ENCODE results near the gene JPT1.

JPT1 gene

GRCh38 chr17:75152922-75153779 lies 1.2 kb downstream of the JPT1 start:
- TF ChIP-seq CEBPB (IDR thresholded peaks at IDR 0.05) (no peak), YY1 (IDR thresholded peaks at IDR 0.05; ENCODE audit: low read depth) (no peak), TCF12 (IDR thresholded peaks at IDR 0.05; ENCODE audit: low read depth) (0 out of 2 replicates have a peak, but pooled peaks have one; percentile 28)

GRCh38 chr17:75152523-75152921 lies 1.8 kb downstream of the JPT1 start:
- TF ChIP-seq EP300 (IDR thresholded peaks at IDR 0.05; ENCODE audit: borderline replicate concordance) (no peak), USF1 (IDR thresholded peaks at IDR 0.05) (no peak), EGR1 (IDR thresholded peaks at IDR 0.05) (no peak), ZBTB7A (IDR thresholded peaks at IDR 0.05; ENCODE audit: low read depth) (no peak), CREB1 (IDR thresholded peaks at IDR 0.05; ENCODE audit: low read depth) (no peak), TEAD4 (IDR thresholded peaks at IDR 0.05) (no peak)

GRCh38 chr17:75151930-75152329 lies 2.4 kb downstream of the JPT1 start:
- TF ChIP-seq EP300 (IDR thresholded peaks at IDR 0.05; ENCODE audit: borderline replicate concordance) (no peak), EGR1 (IDR thresholded peaks at IDR 0.05) (no peak)

- TF ChIP-seq NFIC (IDR thresholded peaks at IDR 0.05) (no peak), EGR1 (IDR thresholded peaks at IDR 0.05) (no peak), REST (IDR thresholded peaks at IDR 0.05; ENCODE audit: low read depth) (no peak), RAD21 (IDR thresholded peaks at IDR 0.05; ENCODE audit: low read depth) (no peak), CREB1 (IDR thresholded peaks at IDR 0.05; ENCODE audit: low read depth) (no peak), FOXM1 (IDR thresholded peaks at IDR 0.05; ENCODE audit: borderline replicate concordance, low read depth) (no peak), CEBPB (IDR thresholded peaks at IDR 0.05) (no peak), TAF1 (IDR thresholded peaks at IDR 0.05; ENCODE audit: low read depth) (no peak), EP300 (IDR thresholded peaks at IDR 0.05; ENCODE audit: borderline replicate concordance) (no peak), YY1 (IDR thresholded peaks at IDR 0.05; ENCODE audit: low read depth) (no peak), MAX (IDR thresholded peaks at IDR 0.05) (no peak)
These were observed 6.3 kb downstream of the JPT1 start for GRCh38 chr17:75147878-75148546.

- TF ChIP-seq CREB1 (IDR thresholded peaks at IDR 0.05; ENCODE audit: low read depth) (no peak), MAX (IDR thresholded peaks at IDR 0.05) (no peak), EP300 (IDR thresholded peaks at IDR 0.05; ENCODE audit: borderline replicate concordance) (no peak), YY1 (IDR thresholded peaks at IDR 0.05; ENCODE audit: low read depth) (no peak), REST (IDR thresholded peaks at IDR 0.05; ENCODE audit: low read depth) (no peak), ZBTB7A (IDR thresholded peaks at IDR 0.05; ENCODE audit: low read depth) (no peak), RAD21 (IDR thresholded peaks at IDR 0.05; ENCODE audit: low read depth) (no peak), TAF1 (IDR thresholded peaks at IDR 0.05; ENCODE audit: low read depth) (no peak), TCF12 (IDR thresholded peaks at IDR 0.05; ENCODE audit: low read depth) (no peak)
These were observed 7.7 kb downstream of the JPT1 start for GRCh38 chr17:75146592-75146991.

- TF ChIP-seq TEAD4 (IDR thresholded peaks at IDR 0.05) (no peak), EP300 (IDR thresholded peaks at IDR 0.05; ENCODE audit: borderline replicate concordance) (no peak), YY1 (IDR thresholded peaks at IDR 0.05; ENCODE audit: low read depth) (no peak), EGR1 (IDR thresholded peaks at IDR 0.05) (no peak), REST (IDR thresholded peaks at IDR 0.05; ENCODE audit: low read depth) (no peak), FOXM1 (IDR thresholded peaks at IDR 0.05; ENCODE audit: borderline replicate concordance, low read depth) (no peak)
These were observed 9.3 kb downstream of the JPT1 start for GRCh38 chr17:75144816-75145512.

Data from Ishikawa (cell line).